Stimulated activated CD4-positive, alpha-beta T cell treated with anti-CD3 and anti-CD28 coated beads, Interleukin-2, amount 100 ng/mL, for 4 hours (primary cell): ENCODE measurements around the gene BRAF.
"Not testable (repeated sequence)": the region's sequence is repeated elsewhere in the genome, so short reads cannot be mapped to it uniquely, and the experiment has no call there.

Experiments used
- DNase-seq: peaks from one replicate; pipeline ENCODE4 v3.0.0-alpha.2; 2020; ENCODE audit warnings: low read depth

Gene BRAF

DNA sequence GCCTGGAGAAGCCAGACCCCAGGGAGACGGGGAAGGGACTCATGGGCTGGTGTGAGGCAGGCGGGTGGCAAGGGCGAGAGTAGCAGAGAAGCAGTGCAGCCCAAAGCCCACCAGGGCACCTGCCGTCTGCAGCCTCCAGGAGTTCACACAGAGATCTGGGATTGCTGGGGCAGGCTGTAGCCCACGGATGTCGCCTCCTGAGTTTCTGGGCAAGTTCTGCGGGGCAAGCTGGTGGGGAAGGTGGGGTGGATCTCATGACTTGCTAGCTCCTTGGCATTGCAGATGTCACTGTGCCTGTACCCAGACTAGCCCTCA lies 246.0 kb downstream of the BRAF start:
- DNase-seq: no peak

DNA sequence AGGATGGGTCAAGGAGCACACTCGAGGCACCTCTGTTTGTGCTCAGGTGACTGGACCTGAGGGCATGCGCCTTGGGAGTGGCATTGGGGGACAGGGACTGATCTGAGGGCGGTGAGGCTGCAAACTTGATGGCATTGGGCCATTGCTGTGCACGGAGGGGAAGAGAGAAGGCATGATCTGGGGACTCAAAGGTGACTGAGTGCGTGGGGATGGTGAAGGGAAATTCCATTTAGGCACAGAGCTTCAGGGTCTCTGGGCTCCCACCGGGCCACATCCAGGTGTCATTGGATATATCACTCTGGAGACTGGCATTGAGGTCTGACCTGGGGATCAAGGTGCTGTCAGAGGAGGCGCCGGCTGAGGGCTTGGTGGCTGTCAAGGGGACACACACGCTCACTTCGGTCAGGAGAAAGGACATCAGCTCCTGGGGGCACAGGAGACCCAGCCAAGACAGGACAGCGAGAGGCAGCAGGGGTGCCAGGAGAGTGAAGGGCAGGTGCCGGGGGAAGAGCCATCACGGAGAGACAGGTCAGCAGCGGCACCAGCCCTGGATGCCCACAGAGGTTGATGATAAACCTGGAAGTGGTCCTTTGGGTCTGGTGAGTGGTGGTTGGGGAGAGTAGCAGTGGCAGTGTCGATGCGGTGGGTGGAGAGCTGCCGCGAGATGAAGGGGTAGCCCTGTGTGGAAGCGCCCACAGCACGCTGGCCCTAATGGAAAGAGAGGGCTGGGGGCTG lies 246.5 kb downstream of the BRAF start:
- DNase-seq: no peak

DNA sequence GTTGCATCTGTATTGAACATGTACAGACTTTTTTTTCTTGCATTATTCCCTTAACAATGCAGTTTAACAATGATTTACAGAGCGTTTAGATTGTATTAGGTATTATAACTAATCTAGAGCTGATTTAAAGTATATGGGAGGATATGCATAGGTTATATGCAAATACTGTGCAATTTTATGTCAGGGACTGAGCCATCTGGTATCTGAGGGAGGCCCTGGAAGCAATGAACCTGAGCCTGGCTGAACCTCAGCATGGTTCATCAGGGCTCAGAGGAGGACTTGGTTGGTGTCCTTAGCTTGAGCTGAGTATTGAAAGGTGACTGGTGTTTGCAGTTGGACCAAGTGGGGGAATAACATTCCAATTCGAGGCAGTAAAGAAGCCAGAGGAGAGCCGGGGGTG lies 247.2 kb downstream of the BRAF start:
- no peak for DNase-seq

DNA sequence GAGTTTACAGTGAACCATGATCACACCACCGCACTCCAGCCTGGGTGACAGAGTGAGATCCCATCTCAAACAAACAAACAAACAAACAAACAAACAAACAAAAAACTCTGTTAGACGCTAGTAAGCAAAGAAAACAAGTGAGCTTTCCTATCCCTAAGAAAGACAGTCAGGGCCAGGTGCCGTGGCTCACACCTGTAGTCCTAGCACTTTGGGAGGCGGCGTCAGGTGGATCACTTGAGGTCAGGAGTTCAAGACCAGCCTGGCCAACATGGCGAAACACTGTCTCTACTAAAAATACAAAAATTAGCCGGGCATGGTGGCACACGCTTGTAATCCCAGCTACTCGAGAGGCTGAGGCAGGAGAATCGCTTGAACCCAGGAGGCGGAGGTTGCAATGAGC lies 247.8 kb downstream of the BRAF start:
- not testable (repeated sequence) for DNase-seq

DNA sequence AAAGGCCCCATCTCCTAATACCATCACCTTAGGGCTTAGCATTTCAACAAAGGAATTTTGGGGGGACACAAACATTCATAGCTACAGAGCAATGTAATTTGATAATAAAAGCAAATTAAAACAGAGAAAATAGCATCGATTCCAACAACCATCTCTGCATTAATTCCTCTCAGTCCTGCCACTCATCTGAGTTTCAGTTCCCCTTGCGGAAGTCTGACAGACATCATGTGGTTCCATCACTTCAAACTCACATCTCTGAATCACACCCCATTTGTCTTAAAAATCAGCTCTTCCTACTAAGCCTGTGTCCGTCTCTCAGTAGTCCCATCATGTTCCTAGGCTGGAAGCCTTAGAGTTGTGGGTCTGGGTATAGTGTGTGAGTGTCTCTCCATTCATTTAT lies 248.4 kb downstream of the BRAF start:
- no peak for DNase-seq

DNA sequence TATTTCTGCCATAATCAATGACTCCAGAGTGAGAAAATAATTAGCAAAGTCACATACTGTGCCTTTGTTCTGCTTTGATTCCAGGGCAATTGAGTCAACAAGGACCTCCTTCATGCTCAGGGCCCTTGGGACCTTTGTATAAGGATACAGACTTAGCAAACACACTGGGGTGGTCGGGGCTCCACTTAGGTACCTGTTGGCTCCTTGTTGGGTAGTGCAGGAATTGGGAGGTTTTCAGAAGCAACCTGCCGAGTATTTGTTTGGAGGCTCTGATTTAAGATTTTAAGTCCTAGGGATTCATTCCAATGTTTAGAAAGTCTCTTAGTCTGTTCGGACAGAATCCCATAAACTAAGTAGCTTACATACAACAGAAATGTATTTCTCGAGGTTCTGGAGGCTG lies 249.0 kb downstream of the BRAF start:
- DNase-seq: no peak

DNA sequence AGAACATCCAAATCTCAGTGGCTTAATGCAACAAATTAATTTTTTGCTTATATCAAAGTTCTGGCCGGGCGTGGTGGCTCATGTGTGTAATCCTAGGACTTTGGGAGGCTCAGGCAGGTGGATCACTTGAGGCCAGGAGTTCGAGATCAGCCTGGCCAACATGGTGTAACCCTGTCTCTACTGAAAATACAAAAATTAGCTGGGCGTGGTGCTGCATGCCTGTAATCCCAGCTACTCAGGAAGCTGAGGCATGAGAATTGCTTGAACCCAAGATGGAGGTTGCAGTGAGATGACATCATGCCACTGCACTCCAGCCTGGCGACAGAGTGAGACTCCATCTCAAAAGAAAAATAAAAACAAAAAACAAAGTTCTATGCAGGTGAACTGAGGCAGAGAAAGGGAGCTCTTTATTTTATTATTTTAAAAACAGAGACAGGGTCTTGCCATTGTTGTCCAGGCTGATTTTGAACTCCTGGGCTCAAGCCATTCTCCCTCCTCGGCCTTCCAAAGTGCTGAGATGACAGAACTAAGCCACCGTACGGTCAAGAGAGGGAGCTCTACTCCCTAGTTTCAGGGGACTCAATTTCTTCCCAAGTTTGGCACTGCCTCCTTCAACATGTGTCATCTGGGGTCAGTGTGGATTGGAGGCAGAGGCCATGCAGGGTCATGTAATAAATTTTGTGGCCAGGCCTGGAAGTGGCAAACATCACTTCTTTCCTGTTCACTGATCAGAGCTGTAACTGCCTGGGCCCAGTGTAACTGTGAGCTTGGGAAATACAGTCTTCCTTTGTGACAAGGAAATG lies 249.6 kb downstream of the BRAF start:
- DNase-seq: no peak

DNA sequence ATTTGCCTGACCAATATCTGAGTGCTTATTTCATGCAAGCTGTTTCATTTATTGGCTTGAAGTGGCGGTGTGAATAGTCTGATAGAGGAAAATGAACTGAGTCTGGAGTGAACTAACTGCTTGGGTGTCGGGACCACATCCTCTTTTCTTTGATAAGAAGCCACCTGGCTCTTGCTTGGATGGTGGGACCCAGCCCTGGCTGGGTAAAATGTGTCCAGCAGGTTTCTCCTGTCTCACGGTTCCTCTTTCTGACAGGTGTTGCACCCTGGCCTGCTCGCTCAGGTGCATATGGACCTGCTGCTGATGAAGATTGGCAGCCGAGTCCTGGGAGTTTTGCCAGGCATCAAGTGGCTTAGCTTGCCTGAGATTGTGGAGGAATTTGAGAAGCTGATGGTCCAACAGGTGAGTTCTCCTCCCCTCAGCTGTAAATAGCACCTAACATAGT lies 250.4 kb downstream of the BRAF start:
- no peak for DNase-seq

DNA sequence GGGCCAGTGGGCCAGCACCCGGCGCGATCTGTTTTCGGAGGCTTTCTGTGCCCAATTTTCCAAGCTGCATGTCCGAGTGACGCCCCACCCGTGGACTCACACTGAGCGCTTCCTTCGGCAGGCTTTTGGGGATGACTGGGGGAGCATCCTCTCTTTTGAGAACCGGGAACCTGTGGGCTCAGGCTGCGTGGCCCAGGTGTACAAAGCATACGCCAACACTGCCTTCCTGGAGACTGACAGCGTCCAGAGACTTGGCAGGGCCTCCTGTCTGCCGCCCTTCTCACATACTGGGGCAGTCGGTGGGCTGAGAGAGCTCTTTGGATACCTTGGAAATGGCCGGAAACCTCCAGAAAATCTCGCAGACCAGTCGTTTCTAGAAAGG lies 251.0 kb downstream of the BRAF start:
- DNase-seq: no peak

DNA sequence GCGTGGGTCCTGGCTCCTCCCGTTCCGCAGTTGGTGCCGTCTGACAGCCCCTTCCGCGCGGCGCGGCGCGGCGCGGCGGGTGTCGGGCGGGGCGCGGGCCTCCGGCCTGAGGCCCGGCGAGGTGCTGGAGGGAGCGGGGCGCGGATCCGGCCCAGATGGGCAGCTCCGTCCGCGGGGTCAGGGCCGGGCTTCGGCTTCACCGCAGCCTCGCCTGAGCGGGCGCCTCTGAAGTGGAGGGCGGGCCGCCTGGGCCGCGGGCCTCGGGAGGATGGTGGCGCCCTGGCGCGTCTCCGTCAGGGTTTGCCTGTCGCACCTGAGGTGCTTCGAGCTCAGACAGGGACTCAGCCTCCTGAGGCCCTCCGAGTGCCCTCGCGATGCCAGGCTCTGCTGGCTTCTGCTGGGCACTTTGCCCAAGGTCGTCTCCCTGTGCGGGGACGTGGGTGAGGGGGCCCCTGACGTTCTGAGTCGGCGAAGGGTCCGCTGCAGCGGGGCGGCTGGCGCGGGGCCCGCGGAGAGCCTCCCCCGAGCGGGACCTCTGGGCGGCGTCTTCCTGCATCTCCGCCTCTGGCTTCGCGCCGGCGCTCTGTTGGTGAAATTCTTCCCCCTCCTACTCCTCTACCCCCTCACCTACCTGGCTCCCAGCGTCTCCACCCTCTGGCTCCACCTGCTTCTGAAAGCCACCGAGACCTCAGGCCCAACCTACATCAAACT lies 251.5 kb downstream of the BRAF start:
- peak; percentile 55 for DNase-seq

DNA sequence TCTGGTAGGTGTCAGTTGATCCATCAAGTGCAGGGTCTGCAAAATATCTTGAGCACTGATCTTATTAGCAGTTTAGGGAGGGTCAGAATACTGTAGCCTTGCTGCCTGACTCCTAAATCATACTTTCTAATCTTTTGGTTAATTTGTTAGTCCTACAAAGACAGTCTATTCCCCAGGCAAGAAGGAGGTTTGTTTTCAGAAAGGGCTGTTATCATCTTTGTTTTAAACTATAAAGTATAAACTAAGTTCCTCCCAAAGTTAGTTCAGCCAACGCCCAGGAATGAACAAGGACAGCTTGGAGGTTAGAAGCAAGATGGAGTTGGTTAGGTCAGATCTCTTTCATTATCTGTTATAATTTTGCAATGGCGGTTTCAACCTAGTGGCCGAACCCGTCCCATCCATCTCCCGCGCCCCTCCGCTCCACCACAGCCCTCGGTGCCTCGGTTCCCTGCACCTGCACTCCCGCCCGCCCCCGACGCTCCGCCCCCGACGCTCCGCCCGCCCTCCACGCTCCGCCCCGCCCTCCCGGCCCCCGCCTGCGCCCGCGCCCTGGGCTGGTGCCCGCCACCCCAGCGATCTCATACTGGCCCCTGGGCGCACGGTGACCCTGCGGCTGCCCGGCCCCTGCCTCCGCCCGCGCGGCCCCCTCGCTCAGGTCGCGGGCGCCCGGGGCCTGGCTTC lies 252.2 kb downstream of the BRAF start, which contains the start of gene ADCK2:
Gene ADCK2, plus strand, starts transcription at position 564 of the 681 bp plus-strand sequence. CDS start 386 bp downstream, outside the sequence.
- DNase-seq: peak; percentile 41

DNA sequence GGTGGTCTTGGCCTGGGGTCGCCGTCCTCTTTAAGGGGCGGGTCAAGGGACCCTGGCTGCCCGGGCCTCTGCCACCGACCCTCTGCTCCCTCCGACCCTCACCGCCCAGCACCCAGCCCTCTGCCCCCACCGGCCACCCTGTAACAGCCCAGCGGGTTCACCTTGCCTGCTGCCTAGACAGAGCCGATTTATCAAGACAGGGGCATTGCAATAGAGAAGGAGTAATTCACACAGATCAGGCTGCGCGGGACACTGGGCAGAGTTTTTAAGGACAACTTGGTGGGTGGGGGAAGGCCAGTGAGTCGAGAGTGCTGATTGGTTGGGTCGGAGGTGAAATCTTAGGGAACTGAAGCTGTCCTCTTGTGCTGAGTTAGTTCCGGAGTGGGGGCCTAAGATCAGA lies 252.8 kb downstream of the BRAF start:
- no peak for DNase-seq

DNA sequence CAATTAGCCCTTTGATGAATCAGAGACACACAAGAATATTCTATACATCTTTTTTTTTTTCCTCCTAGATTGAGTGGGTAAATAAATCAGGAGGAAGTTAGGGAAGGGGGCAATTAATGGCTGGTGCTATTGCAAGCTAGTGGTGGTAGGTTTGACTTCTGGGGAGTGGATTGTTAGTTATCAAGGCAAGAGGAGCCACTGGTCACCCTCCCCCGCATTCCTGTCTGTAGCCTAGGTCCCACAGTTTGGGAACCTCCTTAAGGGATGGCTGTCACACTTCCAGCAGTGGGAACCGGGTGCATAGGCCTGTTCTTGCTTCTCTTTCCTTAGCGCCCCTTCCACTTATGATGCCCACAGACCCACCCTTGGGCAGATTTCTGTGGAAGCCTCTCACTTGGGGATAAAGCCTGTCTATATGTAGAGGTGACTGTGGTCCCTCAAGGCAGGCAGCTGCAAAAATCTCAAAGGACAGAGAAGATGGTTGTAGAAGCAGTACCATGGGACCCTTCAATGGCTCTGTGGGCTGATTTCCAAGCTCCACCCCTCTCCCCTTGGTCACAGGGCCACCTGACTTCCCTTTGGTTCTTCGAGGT lies 254.3 kb downstream of the BRAF start:
- no peak for DNase-seq

DNA sequence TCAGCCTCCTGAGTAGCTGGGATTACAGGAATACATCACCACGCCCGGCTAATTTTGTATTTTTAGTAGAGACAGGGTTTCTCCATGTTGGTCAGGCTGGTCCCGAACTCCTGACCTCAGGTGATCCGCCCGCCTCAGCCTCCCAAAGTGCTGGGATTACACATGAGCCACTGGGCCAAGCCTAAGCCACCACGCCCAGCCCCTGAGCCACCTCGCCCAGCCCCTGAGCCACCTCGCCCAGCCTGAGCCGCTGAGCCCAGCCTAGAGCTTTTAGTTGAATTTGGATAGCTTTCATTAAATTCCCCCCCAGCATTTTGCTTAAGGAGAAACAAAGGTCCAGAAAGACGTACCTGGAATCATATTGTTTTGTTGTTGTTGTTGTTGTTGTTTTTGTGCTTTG lies 254.9 kb downstream of the BRAF start:
- not testable (repeated sequence) for DNase-seq

DNA sequence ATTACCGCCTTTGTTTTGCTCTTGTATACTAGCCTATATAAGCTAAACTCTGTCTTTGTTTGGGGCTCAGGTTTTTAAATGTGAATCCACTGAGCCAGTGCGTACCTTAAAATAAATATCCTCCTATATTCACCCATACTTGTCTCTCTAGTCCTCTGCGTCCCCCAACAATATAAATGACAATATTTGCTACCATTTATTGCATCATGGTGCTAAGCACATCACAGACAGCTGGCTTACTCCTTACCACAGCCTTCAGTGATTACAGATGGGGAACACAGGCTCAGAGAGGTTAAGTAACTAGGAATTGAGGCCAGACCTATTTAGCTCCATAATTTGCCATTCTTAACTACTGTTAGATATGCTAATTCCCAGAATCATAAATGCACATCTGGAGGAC lies 255.4 kb downstream of the BRAF start:
- no peak for DNase-seq
